Spleen (tissue), 7 donors: ENCODE data around the gene MPP3.
A peak's percentile ranks its signal among the peaks of the same experiment; 100 is the strongest.

Experiments used
- CTCF ChIP-seq, 11 experiments: fragments of 200-600 bp in 7 of 11; fragments of 450-650 bp in 4 of 11; sonication (generic) in 4 of 11; IDR thresholded peaks in 8 of 11; conservative IDR thresholded peaks in 3 of 11; 1 replicate in 7 of 11; 2 replicates in 4 of 11; pipeline versions ENCODE4 v1.4.0 to v1.8.0; 2016 to 2021; ENCODE audit warnings: antibody characterized with exemption in 11 of 11, inconsistent platforms in 4 of 11, mild to moderate bottlenecking in 1 of 11
- POLR2AphosphoS5 ChIP-seq, 3 donors: sonication (generic); formaldehyde crosslinking; IDR thresholded peaks; one replicate each; pipeline ENCODE4 v1.5.1; 2017; ENCODE audit warnings: antibody characterized with exemption in 3 of 3
- donor health status: DM: no; HTN: no; CAD: no; lungs with moderate emphysema.
- donor health status: DM: no; HTN: no; CAD: no.
- donor health status: DM: no; HTN: no; CAD: no.

- peak; percentile 51 to 75 (median 61) for TF ChIP-seq POLR2AphosphoS5 (IDR thresholded peaks at IDR 0.05)
- no peak for TF ChIP-seq CTCF (IDR thresholded peaks at IDR 0.05 in 8 of 11, conservative IDR thresholded peaks at IDR 0.05 in 3 of 11)
These were observed 6.7 kb upstream of the MPP3 start for GRCh38 chr17:43839670-43840108.
